Loucy (cell line): Measurements from ENCODE around the gene ADARB2.

ENCODE experiments used
- H2AFZ ChIP-seq: fragments of 200-600 bp; sonication (generic); 2 replicates; pipeline ENCODE4 v1.6.0; 2016; ENCODE audit warnings: antibody characterized with exemption, mild to moderate bottlenecking, low read length, moderate library complexity
- H3F3A ChIP-seq: fragments of 200-600 bp; 2 replicates; pipeline ENCODE4 v1.6.0; 2016; ENCODE audit warnings: antibody characterized with exemption, low read depth, mild to moderate bottlenecking
- H3K27me3 ChIP-seq: fragments of 200-600 bp; sonication (generic); 2 replicates; pipeline ENCODE4 v1.6.1; 2014; ENCODE audit warnings: low read length, mild to moderate bottlenecking; ENCODE audit not compliant: insufficient read depth, poor library complexity, severe bottlenecking
- H3K36me3 ChIP-seq: fragments of 200-600 bp; sonication (generic); 2 replicates; pipeline ENCODE4 v1.6.1; 2016; ENCODE audit warnings: low read length; ENCODE audit not compliant: insufficient read depth
- H3K4me1 ChIP-seq: fragments of 200-600 bp; sonication (generic); 2 replicates; pipeline ENCODE4 v1.5.1; 2014; ENCODE audit warnings: low read length, mild to moderate bottlenecking; ENCODE audit not compliant: insufficient read depth, poor library complexity, severe bottlenecking
- H3K4me2 ChIP-seq: fragments of 200-600 bp; sonication (generic); 2 replicates; pipeline ENCODE4 v1.6.0; 2014; ENCODE audit warnings: antibody characterized with exemption, low read length, low read depth, mild to moderate bottlenecking; ENCODE audit not compliant: poor library complexity, severe bottlenecking
- H3K4me3 ChIP-seq: fragments of 200-600 bp; sonication (generic); 2 replicates; pipeline ENCODE4 v1.5.1; 2014; ENCODE audit warnings: low read length, mild to moderate bottlenecking, mixed read lengths; ENCODE audit not compliant: poor library complexity, severe bottlenecking
- H3K79me2 ChIP-seq: fragments of 200-600 bp; sonication (generic); 2 replicates; pipeline ENCODE4 v1.6.1; 2014; ENCODE audit warnings: low read length; ENCODE audit not compliant: insufficient read depth
- H3K9ac ChIP-seq: fragments of 200-600 bp; sonication (generic); 2 replicates; pipeline ENCODE4 v1.6.0; 2014; ENCODE audit warnings: mild to moderate bottlenecking, low read depth, low read length, moderate library complexity; ENCODE audit not compliant: poor library complexity, severe bottlenecking
- H3K9me2 ChIP-seq: fragments of 200-600 bp; sonication (generic); replicated peaks from 2 replicates; pipeline ENCODE4 v1.6.1; 2016; ENCODE audit warnings: low read depth, low read length, mixed read lengths
- H3K9me3 ChIP-seq: fragments of 200-600 bp; sonication (generic); 2 replicates; pipeline ENCODE4 v1.6.1; 2014; ENCODE audit warnings: mild to moderate bottlenecking, antibody characterized with exemption, low read length, low read depth; ENCODE audit not compliant: insufficient read depth
- H4K20me1 ChIP-seq: fragments of 200-600 bp; sonication (generic); 2 replicates; pipeline ENCODE4 v1.6.0; 2014; ENCODE audit warnings: antibody characterized with exemption, low read length, mild to moderate bottlenecking; ENCODE audit not compliant: insufficient read depth, poor library complexity, severe bottlenecking
- CTCF ChIP-seq: fragments of 200-600 bp; sonication (generic); conservative IDR thresholded peaks from 2 replicates; pipeline ENCODE4 v1.5.1; 2014; ENCODE audit warnings: mild to moderate bottlenecking, antibody characterized with exemption, low read length
- EZH2phosphoT487 ChIP-seq: fragments of 200-600 bp; IDR thresholded peaks from 2 replicates; pipeline ENCODE4 v1.6.1; 2018; ENCODE audit warnings: antibody characterized with exemption, mild to moderate bottlenecking, moderate library complexity, borderline replicate concordance

ADARB2 gene

GRCh38 chr10:1549591-1550290 is 187.6 kb downstream of the ADARB2 start:
- Histone ChIP-seq H3K4me1 (no peaks in the 10 kb centered on the region), H4K20me1 (no peaks in the 10 kb centered on the region), H3K9ac (no peak overlapping the region), H2AFZ (no peak overlapping the region), H3K9me3 (no peaks in the 10 kb centered on the region), H3K9me2 (no peaks in the 10 kb centered on the region), H3K79me2 (no peaks in the 10 kb centered on the region), H3K4me3 (no peak overlapping the region), H3K4me2 (no peak overlapping the region), H3F3A (no peaks in the 10 kb centered on the region), H3K36me3 (no peaks in the 10 kb centered on the region), H3K27me3 (no peaks in the 10 kb centered on the region)
- TF ChIP-seq EZH2phosphoT487: no peak
- no peak for TF ChIP-seq CTCF

GRCh38 chr10:1548596-1548995 is 188.7 kb downstream of the ADARB2 start:
- Histone ChIP-seq H3K36me3 (no peaks in the 10 kb centered on the region), H3K4me2 (no peak overlapping the region), H4K20me1 (no peaks in the 10 kb centered on the region), H3K9me3 (no peaks in the 10 kb centered on the region), H3K4me1 (no peaks in the 10 kb centered on the region), H3K79me2 (no peaks in the 10 kb centered on the region), H3K9me2 (no peaks in the 10 kb centered on the region), H3K9ac (no peak overlapping the region), H3F3A (no peaks in the 10 kb centered on the region), H3K4me3 (no peak overlapping the region), H2AFZ (no peak overlapping the region), H3K27me3 (no peaks in the 10 kb centered on the region)
- TF ChIP-seq CTCF: no peak
- TF ChIP-seq EZH2phosphoT487: no peak

GRCh38 chr10:1548146-1548545 is 189.2 kb downstream of the ADARB2 start:
- Histone ChIP-seq H3K9ac (no peak overlapping the region), H3K36me3 (no peaks in the 10 kb centered on the region), H3K4me3 (no peak overlapping the region), H3K4me2 (no peak overlapping the region), H3K9me3 (no peaks in the 10 kb centered on the region), H3K27me3 (no peaks in the 10 kb centered on the region), H3K4me1 (no peaks in the 10 kb centered on the region), H3F3A (no peaks in the 10 kb centered on the region), H2AFZ (no peak overlapping the region), H3K79me2 (no peaks in the 10 kb centered on the region), H3K9me2 (no peaks in the 10 kb centered on the region), H4K20me1 (no peaks in the 10 kb centered on the region)
- TF ChIP-seq CTCF (no peak), EZH2phosphoT487 (no peak)
